Esophagus (tissue), 2 donors: ENCODE results near the gene PIGZ. TPM values are rescaled to one million over a fixed set of nuclear protein-coding genes. Genes with fewer than 3 reads are reported as not detected.

Experiments
- H3K27ac ChIP-seq, 2 donors: one replicate each; pipeline ENCODE4 v1.5.1; 2013; ENCODE audit warnings: low read depth in 2 of 2, mild to moderate bottlenecking in 2 of 2, inconsistent platforms in 1 of 2, low read length in 1 of 2, moderate library complexity in 1 of 2
- H3K27me3 ChIP-seq, 2 donors: one replicate each; pipeline ENCODE4 v1.6.1; 2013; ENCODE audit warnings: low read length in 2 of 2, control low read depth in 1 of 2, mild to moderate bottlenecking in 1 of 2; ENCODE audit not compliant: insufficient read depth in 2 of 2, control insufficient read depth in 1 of 2
- H3K36me3 ChIP-seq, 2 donors: one replicate each; pipeline ENCODE4 v1.6.1; 2013; ENCODE audit warnings: low read length in 1 of 2; ENCODE audit not compliant: control insufficient read depth in 2 of 2, insufficient read depth in 2 of 2
- H3K4me1 ChIP-seq, 2 donors: one replicate each; pipeline ENCODE4 v1.6.1; 2013; ENCODE audit warnings: low read length in 1 of 2; ENCODE audit not compliant: control insufficient read depth in 2 of 2, insufficient read depth in 2 of 2
- H3K4me3 ChIP-seq, 2 donors: one replicate each; pipeline ENCODE4 v1.5.1; 2013; ENCODE audit warnings: low read length in 2 of 2, mild to moderate bottlenecking in 2 of 2, low read depth in 1 of 2, moderate library complexity in 1 of 2
- H3K9me3 ChIP-seq, 2 donors: one replicate each; pipeline ENCODE4 v1.6.1; 2013; ENCODE audit warnings: mild to moderate bottlenecking in 2 of 2, low read depth in 1 of 2, low read length in 1 of 2, moderate library complexity in 1 of 2; ENCODE audit not compliant: control insufficient read depth in 2 of 2, insufficient read depth in 1 of 2
- WGBS, 2 donors: extraction: QIAGEN DNeasy Blood & Tissue Kit; methylation state at CpG; one replicate each; pipeline ENCODE4 v1.1.7; 2013; 5-methylcytosine and 5-hydroxymethylcytosine counted together
- polyA plus RNA-seq, 2 donors: library from polyadenylated mRNA; stranded (reverse); fragments of 200-250 nt; gene quantifications; one replicate each; pipeline ENCODE4 v1.2.3, GENCODE V29; 2013
- donor health status: healthy with polysubstance abuse.
- donor health status: Bipolar disorder and iron deficiency.

The PIGZ gene, protein sequence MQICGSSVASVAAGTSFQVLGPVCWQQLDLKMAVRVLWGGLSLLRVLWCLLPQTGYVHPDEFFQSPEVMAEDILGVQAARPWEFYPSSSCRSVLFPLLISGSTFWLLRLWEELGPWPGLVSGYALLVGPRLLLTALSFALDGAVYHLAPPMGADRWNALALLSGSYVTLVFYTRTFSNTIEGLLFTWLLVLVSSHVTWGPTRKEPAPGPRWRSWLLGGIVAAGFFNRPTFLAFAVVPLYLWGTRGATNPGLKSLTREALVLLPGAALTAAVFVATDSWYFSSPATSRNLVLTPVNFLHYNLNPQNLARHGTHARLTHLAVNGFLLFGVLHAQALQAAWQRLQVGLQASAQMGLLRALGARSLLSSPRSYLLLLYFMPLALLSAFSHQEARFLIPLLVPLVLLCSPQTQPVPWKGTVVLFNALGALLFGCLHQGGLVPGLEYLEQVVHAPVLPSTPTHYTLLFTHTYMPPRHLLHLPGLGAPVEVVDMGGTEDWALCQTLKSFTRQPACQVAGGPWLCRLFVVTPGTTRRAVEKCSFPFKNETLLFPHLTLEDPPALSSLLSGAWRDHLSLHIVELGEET
- polyA plus RNA-seq: 1 to 10 TPM; 2.2 to 3.6 TPM

DNA sequence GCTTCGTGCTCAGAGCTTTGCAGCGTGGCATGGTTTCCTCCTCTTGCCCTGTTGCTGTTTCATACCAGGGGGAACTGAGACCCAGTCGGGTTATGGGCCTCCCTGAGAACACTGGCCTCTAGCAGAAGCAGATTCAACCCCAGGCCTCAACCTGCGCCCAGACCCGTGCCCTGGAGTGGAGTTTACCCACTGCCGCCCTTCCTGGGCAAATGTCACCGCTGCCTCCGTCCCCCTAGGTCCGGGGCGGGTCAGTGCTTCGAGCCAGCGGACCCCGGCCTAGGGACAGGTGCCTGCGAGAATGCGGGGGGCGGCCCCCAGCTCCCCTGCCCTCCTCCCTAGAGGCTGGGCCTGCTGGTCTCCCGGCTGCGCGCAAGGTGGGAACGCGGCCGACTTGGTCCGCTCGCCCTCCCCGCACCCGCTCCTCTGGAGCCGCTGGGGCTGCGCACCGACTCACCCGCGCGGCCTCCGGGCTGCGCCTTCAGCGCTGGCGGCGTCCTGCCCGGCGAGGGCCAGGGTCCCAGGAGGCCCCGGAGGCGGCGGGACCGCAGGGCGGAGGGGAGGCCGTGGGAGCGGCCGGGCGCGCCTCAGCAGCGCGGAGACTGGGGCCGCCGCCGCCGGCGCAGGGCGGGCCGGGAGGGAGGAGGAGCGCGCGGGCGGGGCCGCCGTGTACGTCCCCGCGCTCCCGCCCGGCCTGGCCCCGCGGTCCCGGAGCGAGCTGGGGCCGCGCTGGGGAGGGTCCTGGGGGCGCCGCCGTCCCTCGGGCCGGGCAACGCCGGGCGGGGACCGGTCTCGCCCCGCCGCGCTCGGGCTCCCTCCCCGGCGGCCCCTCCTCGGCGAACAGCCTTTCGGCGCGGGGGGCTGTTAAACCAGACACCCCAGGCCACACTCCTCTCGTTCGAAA lies at the start of gene PIGZ:
TSS of gene PIGZ (minus strand) at position 601 of the 901 bp plus-strand sequence. CDS start 16,802 bp downstream, outside the sequence.
- H3K27me3 ChIP-seq: no peaks in the 10 kb centered on the region
- H3K4me3 ChIP-seq: peak within 1 kb of the TSS; percentile 79 to 85
- 2 to 3% methylated on average over 59 to 98 of the region's 98 CpGs for WGBS, 2 donors
- H3K9me3 ChIP-seq: no peaks in the 10 kb centered on the region
- peak within 1 kb of the TSS; percentile 59 to 65 for H3K27ac ChIP-seq
- peaks cover 0 to 12% of the 10 kb centered on the region in 2 donors for H3K36me3 ChIP-seq
- H3K4me1 ChIP-seq: peaks cover 3 to 5% of the 10 kb centered on the region in 2 donors

DNA sequence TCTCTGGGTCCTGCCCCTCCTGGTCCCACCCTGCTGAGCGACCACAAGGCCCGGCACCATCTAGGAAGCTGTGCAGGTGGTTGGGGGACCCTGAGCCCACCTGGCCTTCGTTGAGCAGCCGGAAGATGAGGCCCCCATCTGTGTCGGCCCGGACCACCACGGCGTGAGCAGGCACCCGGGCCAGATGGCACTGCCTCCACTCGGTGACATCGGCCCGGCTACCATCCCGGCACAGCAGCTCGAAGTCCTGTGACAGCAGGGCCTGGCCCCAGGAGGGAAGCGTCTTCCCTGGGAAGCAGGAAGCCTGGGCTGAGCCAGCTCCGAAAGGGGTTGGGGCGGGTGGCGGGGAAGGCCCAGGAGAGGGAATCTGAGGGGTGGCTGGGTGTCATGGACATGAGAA lies 48.4 kb upstream of the PIGZ start:
- H3K4me3 ChIP-seq: no peak overlapping the region
- WGBS, 2 donors: 95 to 96% methylated on average over 18 of the region's 18 CpGs
- peaks cover 0 to 2% of the 10 kb centered on the region in 2 donors for H3K4me1 ChIP-seq
- H3K27me3 ChIP-seq: no peaks in the 10 kb centered on the region
- no peaks in the 10 kb centered on the region for H3K36me3 ChIP-seq
- no peak overlapping the region for H3K27ac ChIP-seq
- H3K9me3 ChIP-seq: no peaks in the 10 kb centered on the region

DNA sequence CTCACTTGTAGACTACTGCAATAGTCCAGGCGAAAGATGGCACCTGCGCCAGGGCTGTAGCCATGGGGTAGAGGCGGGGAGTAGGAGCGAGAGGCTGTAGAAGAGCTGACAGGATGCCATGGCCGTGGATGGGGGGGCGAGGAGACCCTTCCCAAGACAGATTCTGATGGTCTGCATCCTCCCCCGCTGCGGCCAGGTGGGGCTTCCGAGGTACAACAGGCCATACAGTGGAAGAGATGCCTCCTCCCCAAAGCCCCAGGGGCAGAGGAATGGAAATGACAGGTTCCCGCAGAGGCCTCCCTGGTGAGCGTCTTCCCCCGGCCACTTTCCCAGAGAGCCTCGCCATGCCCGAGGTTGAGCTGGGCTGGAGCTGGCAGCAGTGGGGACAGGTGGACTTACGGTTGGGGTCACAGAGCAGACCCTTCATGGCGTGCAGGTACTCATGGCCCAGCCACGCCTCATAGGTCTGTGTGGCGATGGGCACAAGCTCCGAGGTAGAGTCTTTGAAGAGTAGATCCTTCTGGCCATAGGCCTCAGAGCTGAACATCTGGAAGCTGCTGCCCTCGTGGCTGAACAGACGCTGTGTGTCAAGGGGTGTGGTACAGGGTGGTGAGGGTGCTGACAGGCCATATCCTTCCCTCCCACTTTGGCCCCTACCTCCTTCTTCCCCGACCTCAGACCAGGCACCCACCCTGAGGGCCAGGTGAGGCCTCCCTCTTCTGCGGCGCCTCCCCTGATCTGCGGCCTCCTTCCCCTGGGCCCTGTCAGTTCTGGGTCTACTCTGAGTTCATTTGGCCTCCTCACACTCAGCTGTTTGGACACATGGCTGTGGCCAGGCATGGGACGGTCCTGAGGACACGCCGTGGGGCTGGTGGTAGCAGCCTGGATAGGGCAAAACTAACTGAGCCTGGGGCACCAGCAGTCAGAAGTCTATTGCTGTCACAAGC lies 47.4 kb upstream of the PIGZ start:
- Histone ChIP-seq H3K4me3 (no peak overlapping the region), H3K27me3 (no peaks in the 10 kb centered on the region), H3K27ac (no peak overlapping the region), H3K9me3 (no peaks in the 10 kb centered on the region), H3K4me1 (no peaks in the 10 kb centered on the region), H3K36me3 (no peaks in the 10 kb centered on the region)
- WGBS, 2 donors: 92% methylated on average over 28 of the region's 28 CpGs

DNA sequence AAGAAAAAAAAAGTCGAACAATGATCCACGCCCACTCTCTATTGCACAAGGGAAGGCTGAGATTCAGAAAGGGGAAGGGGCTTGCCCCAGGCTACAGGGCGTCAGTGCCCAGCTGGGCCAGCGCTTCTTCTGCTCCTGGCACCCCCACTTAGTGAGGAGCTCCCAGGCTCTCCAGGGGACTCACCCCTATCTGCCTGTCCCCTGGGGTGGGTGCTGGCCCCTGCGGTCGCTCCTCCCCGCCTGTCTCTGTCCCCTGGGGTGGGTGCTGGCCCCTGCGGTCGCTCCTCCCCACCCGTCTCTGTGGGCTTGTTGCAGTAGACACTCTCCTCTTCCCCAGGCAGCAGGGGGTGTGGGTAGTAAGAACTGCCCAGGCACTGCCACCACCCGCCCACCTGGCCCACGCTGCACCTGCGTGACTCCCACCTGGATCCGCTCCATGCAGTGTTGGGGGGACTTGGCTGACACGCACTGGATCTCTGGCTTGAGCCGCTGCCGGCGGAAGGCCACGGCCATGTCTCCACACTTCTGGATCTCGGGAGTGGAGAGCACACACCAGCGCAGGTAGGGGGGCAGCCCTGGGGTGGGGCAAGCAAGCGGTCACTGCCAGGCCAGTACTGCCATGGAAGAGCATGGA lies 46.4 kb upstream of the PIGZ start:
- H3K36me3 ChIP-seq: no peaks in the 10 kb centered on the region
- H3K4me3 ChIP-seq: no peak overlapping the region
- WGBS, 2 donors: 93 to 94% methylated on average over 22 of the region's 22 CpGs
- H3K9me3 ChIP-seq: no peaks in the 10 kb centered on the region
- H3K4me1 ChIP-seq: no peaks in the 10 kb centered on the region
- H3K27me3 ChIP-seq: no peaks in the 10 kb centered on the region
- H3K27ac ChIP-seq: no peak overlapping the region

DNA sequence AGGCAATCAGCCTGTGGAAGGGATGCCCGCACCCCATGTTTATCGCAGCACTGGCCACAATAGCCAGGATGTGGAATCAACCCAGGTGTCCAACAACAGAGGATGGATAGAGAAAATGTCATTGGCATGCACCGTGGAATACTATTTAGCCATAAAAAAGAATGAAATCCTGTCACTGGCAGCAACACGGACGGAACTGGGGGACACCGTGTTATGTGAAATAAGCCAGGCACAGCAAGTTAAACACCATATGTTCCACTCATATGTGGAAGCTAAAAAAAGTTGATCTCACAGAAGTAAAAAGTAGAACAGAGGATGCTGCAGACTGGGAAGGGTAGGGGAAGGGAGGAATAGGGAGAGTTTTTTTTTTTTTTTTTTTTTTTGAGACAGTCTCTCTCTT lies 45.4 kb upstream of the PIGZ start:
- Histone ChIP-seq H3K27ac (no peak overlapping the region), H3K36me3 (no peaks in the 10 kb centered on the region), H3K9me3 (no peaks in the 10 kb centered on the region), H3K4me3 (no peak overlapping the region), H3K27me3 (no peaks in the 10 kb centered on the region), H3K4me1 (no peaks in the 10 kb centered on the region)
- WGBS, 2 donors: 95 to 97% methylated on average over 6 of the region's 6 CpGs

DNA sequence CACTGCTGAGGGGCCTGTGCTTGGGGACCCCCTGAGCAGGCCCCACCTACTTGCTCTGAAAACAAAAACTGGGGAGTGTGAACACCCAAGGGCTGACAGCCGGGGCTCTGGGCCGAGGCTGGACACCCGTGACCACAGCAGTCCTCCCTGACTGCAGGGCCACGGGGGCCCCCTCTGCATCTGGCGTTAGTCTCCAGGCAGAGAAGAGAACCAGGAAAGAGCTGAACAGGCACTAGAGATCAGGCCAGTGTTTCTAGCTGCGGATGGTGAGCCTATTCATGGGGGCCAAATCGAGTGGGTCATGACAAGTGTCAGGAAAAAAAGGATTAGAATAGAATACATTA lies 43.9 kb upstream of the PIGZ start:
- no peaks in the 10 kb centered on the region for H3K9me3 ChIP-seq
- no peak overlapping the region for H3K27ac ChIP-seq
- H3K4me3 ChIP-seq: no peak overlapping the region
- no peaks in the 10 kb centered on the region for H3K36me3 ChIP-seq
- 79 to 84% methylated on average over 7 of the region's 7 CpGs for WGBS, 2 donors
- no peaks in the 10 kb centered on the region for H3K4me1 ChIP-seq
- H3K27me3 ChIP-seq: no peaks in the 10 kb centered on the region

DNA sequence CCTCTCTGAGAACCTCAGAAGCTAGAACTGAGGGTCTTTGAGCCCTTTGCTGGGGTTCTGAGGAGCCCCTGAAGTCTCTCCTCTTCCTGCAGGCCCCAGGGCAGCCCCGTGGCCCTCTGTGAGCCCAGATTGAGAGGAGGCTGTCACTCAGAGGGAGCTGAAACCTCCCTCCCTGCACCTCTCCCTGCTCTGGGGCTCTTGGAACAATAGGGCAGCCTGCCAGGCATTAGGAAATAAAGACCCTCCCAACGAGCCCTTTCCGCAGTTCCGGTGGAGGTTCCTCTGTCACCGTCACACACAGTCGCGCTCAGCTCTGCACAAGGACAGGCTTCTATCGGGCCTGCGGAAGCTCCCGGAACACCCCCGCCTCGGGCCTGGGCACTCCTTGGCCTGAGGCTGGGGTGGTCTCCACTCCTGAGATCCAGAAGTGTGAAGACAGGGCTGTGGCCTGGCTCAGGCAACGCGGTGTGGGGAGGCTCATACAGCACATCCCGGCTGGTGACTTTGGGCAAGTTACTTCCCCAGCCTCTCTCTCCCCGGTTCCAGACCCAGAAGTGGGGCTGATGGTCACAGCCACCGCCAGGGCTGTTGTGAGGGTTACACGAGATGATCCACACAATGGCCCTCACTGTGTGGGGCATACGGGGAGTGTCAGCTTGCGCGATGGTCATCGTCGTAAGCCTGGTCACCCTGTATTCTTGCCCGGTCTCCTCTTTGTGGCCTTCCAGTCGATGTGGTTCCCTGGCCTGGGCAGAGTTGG lies 43.3 kb upstream of the PIGZ start:
- Histone ChIP-seq H3K4me1 (no peaks in the 10 kb centered on the region), H3K4me3 (no peak overlapping the region), H3K27me3 (no peaks in the 10 kb centered on the region), H3K9me3 (no peaks in the 10 kb centered on the region), H3K36me3 (no peaks in the 10 kb centered on the region), H3K27ac (no peak overlapping the region)
- WGBS, 2 donors: 92 to 94% methylated on average over 25 of the region's 25 CpGs

DNA sequence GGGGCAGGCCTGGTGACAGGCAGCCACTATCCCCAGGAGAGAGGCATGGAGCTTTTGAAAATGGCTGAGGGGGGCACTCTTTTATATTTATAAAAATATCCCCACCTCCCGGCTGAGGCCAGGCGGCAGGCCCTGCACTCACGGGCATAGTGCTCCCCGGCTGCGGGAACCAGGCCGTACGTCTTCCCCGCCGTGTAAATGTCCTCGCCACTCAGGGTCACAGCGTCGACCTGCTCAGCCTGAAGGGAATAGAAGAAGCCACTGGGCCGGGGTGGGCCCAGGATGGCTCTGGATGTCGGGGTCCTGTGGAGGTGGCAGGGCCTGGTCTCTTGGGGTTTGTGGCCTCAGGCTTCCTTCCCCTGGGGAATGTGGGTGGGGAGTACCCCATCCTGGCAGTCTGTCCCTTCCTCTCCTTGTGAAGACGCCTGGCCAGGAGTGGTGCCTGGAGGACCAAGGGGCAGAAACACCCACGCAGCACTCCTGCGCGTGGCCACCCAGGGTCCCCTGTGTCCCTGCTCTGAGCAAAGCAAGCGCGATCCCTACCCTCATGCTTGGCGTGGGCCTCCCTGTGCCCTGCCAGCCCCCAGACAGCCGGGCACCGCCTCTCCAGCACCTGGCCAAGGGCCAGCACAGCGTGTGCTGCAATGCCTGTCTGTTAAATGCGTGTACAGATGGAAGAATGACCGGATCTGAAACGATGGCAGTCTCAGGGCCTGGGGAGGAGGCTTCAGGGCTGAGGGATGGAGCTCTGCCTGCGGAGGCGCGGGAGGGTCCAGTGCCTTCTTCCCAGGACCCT lies 42.1 kb upstream of the PIGZ start:
- Histone ChIP-seq H3K36me3 (no peaks in the 10 kb centered on the region), H3K27me3 (no peaks in the 10 kb centered on the region), H3K9me3 (no peaks in the 10 kb centered on the region), H3K4me1 (no peaks in the 10 kb centered on the region), H3K4me3 (no peak overlapping the region), H3K27ac (no peak overlapping the region)
- 80 to 81% methylated on average over 29 to 30 of the region's 30 CpGs for WGBS, 2 donors
